ENCODE measurements around the gene ALAS2. TPM values are rescaled to one million over a fixed set of nuclear protein-coding genes. Genes with fewer than 3 reads are reported as not detected.

ALAS2 gene
- total RNA-seq, 2 experiments from 2014 or later, result not detected

DNA sequence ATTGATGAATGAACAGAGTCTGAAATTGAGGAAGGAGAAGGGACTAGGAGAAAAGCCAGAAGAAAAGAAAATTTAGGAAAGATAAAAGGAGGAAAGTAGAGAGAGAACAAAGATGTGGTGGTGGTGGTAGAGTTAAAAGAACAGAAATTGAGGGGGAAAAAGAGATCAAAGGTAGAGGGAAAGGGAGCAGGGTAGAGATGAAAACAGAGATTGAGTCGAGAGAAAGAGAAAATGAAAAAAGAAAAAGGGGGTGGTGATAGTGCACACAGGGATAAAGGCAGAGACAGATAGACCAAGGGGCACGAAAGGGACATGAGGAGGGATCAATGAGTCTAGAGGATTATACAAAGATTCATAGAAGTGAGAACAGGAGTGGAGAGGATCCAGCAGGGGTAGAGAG lies 3.9 kb downstream of the ALAS2 start:
- no peak overlapping the region for H3K4me3 Mint-ChIP-seq
- no peak overlapping the region for H3K27ac Mint-ChIP-seq
- DNase-seq, result no peak
- no peaks in the 10 kb centered on the region for H3K4me1 Mint-ChIP-seq
- no peaks in the 10 kb centered on the region for H3K9me3 Mint-ChIP-seq
- no peaks in the 10 kb centered on the region for H3K36me3 Mint-ChIP-seq (ENCODE audit: low read depth)
- H3K27me3 Mint-ChIP-seq, result no peaks in the 10 kb centered on the region
- CTCF ChIA-PET, result no interaction called here
- POLR2A ChIA-PET, result no interaction called here

DNA sequence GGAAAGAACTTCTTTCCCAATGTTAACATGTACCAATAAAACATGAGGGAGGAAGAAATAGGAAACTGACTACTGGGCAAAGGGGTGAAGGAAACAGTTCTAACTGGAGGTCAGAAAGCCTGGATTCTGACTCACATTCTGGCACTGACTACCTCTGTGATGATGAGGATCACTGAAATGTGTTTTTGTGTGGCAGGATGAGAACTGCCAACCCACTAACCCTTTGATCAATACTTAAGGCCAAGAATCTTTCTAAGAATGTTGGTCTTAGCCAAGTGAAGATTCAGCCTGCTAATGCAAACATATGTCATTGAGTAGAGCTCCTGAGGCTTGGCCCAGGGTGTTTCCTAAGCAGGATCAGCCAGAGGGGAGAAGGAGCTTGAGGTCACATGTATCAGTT lies 4.6 kb downstream of the ALAS2 start:
- Mint-ChIP-seq H3K27me3 (no peaks in the 10 kb centered on the region), H3K9me3 (no peaks in the 10 kb centered on the region), H3K4me3 (no peak overlapping the region), H3K36me3 (ENCODE audit: low read depth) (no peaks in the 10 kb centered on the region), H3K27ac (no peak overlapping the region), H3K4me1 (no peaks in the 10 kb centered on the region)
- no peak for DNase-seq
- ChIA-PET CTCF (no interaction called here), POLR2A (no interaction called here)

DNA sequence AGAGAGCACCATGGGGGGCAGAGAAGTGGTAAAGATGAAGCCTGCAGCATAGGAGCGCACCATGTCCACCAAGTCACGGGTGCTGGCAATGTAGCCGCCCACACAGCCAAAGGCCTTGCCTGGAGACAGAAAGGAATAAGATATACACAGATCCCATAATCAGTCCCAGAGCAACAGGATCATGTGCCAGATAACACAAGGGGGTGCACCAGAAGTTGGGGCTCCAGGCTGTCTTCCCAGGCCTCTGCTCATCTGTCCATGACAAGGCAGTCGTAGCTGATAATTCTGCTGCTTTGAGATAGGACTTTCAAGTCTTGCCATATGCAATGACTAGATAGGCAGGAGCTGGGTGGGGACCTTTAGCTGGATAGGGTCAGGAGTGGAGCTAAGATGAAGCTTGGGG lies 15.9 kb downstream of the ALAS2 start:
- Mint-ChIP-seq H3K27ac (no peak overlapping the region), H3K27me3 (no peaks in the 10 kb centered on the region), H3K36me3 (ENCODE audit: low read depth) (no peaks in the 10 kb centered on the region), H3K4me1 (no peaks in the 10 kb centered on the region), H3K4me3 (no peak overlapping the region), H3K9me3 (no peaks in the 10 kb centered on the region)
- CTCF ChIA-PET, result no interaction called here
- POLR2A ChIA-PET, result no interaction called here
- no peak for DNase-seq

DNA sequence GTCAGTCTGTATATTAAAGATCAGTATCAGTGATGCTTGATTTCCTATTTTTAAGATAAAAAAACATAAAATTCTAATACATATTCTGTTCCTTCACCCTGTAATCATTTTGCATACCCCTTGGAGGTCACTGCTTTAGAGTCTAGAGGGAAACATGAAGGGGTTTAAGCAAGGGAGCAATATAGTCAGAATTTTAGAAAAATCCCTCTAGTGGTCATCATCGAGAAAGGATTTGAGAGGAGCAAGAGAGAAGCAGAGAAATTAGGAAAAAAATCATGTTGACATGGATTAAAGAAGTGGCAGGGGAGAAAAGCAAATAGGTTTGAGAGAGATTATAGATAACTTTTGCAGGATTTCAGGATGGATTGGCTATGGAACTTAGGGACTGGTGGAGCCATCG lies 19.5 kb downstream of the ALAS2 start:
- Mint-ChIP-seq H3K27ac (no peak overlapping the region), H3K9me3 (no peaks in the 10 kb centered on the region), H3K27me3 (no peaks in the 10 kb centered on the region), H3K4me1 (peaks cover 6% of the 10 kb centered on the region), H3K36me3 (ENCODE audit: low read depth) (peaks cover 11% of the 10 kb centered on the region), H3K4me3 (no peak overlapping the region)
- POLR2A ChIA-PET, result no interaction called here
- CTCF ChIA-PET, result no interaction called here
- no peak for DNase-seq

DNA sequence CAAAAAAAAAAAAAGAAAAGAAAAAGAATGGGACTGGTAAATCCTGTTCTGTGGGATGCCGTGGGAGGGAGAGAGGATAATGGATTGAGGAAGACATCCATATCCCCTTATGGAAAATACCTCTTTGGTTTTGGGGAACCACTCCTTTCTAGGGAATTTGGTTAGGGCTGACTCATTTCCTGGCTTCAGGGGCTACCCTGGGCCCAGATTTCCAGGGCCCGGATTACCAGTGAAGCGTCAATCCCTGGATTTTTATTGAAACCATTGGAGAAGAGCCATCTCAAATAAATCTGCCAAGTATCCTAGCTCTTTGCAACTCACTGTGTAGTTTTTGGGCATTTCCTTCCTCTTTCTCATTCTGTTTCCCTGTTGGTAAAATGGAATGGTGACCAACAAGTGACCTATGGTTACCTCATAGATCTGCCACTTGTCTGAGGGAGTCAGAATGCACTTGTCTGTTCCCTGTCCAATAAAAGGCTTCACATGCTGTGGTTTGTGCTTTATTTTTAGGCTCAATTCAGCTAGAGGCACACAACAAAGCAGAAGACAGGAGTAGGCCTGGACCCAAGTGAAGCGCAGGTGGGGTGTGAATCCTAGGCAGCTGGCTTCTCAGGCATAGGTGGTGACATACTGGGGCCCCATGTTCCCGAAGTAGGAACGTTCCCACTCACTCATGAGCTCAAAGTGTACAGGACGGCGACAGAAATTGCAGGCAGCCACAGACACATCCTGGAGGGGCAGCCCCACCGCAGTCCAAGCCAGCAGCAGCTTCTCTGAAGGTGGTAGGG lies 22.0 kb downstream of the ALAS2 start:
- Mint-ChIP-seq H3K27me3 (no peaks in the 10 kb centered on the region), H3K4me1 (peaks cover 8% of the 10 kb centered on the region), H3K36me3 (ENCODE audit: low read depth) (peaks cover 32% of the 10 kb centered on the region), H3K27ac (no peak overlapping the region), H3K9me3 (no peaks in the 10 kb centered on the region), H3K4me3 (no peak overlapping the region)
- CTCF ChIA-PET, result interaction anchor here (0.8 kb wide), 1 partner anchor 111 kb away, joined by 3 read pairs; no protein-coding TSS in a partner anchor
- no peak for DNase-seq
- POLR2A ChIA-PET, result interaction anchor here (1.2 to 2.2 kb wide), 2 partner anchors 9 to 1225 kb away, joined by 3 to 11 read pairs; partner anchors contain the start of gene APEX2

DNA sequence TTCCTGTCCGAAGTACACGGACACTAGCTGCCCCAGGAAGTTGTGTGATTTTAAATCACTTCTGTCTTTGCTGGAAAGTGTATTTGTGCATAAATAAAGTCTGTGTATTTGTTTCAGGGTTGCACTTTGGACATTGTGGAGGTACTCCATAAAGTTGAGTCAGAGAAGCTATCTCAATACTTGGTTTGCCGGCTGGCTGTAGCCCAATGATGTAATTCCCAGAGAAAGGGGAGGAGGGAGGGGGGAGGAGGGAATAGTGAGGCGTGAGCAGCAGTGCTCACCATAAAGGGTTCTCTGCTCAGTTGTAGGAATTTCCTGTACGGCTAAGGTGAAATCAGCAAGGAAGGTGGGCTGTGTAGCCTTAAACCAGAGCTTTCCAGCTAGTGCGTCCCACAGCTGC lies 23.1 kb downstream of the ALAS2 start:
- POLR2A ChIA-PET, result no interaction called here
- Mint-ChIP-seq H3K27ac (no peak overlapping the region), H3K27me3 (no peaks in the 10 kb centered on the region), H3K9me3 (no peaks in the 10 kb centered on the region), H3K4me1 (peaks cover 16% of the 10 kb centered on the region), H3K36me3 (ENCODE audit: low read depth) (peaks cover 36% of the 10 kb centered on the region), H3K4me3 (no peak overlapping the region)
- CTCF ChIA-PET, result interaction anchor here (0.8 kb wide), 1 partner anchor 112 kb away, joined by 3 read pairs; no protein-coding TSS in a partner anchor
- DNase-seq, result no peak

DNA sequence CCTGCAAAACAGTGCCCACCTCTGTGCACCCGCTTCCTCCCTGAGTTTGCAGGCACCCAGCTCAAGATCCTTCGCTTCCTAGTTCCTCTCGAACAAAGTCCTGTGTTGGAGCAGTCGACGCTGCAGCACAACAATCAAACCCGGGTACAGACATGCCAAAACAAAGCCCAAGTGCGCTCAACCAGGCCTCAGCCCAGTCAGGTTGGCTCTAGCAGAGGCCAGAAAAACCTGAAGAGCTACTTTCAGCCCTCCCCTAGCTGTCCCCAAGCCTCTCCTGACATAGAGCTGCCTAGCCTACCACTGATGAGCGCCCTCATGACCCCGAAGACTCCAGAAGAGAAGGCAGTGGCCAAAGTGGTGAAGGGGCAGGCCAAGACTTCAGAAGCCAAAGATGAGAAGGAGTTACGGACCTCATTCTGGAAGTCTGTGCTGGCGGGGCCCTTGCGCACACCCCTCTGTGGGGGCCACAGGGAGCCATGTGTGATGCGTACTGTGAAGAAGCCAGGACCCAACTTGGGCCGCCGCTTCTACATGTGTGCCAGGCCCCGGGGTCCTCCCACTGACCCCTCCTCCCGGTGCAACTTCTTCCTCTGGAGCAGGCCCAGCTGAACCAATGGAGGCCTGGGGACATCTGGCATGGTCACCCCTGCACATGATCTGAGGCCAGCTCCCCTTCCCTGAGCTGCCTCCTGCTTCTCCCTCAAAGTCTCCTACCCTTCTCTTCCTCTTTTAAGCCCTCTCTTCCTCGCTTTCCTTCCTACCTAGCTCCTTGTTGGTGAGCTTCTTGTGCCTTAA lies 23.8 kb downstream of the ALAS2 start:
- peaks cover 23% of the 10 kb centered on the region for H3K4me1 Mint-ChIP-seq
- no peak overlapping the region for H3K27ac Mint-ChIP-seq
- no peak overlapping the region for H3K4me3 Mint-ChIP-seq
- ChIA-PET CTCF (no interaction called here), POLR2A (no interaction called here)
- no peaks in the 10 kb centered on the region for H3K27me3 Mint-ChIP-seq
- no peak for DNase-seq
- peaks cover 43% of the 10 kb centered on the region for H3K36me3 Mint-ChIP-seq (ENCODE audit: low read depth)
- H3K9me3 Mint-ChIP-seq, result no peaks in the 10 kb centered on the region

DNA sequence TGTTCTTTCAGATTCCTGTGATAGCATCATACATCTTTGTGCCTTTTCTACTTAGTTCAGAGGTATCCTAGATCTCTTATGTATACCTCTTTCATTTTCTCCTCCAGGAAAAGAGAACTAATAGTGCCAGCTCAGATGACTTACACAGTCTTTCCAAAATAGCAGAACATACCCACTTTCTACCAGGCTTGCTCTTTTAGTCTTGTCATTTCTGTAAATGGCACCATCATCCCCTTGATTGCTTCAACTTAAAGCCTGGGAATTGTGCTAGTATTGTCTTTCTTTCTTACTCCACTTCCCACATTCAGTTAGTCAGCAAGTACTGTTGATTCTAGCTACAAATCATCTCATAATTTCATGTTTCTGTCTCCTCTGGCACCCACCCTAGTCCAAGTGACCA lies 25.5 kb downstream of the ALAS2 start:
- peaks cover 33% of the 10 kb centered on the region for H3K4me1 Mint-ChIP-seq
- CTCF ChIA-PET, result no interaction called here
- H3K9me3 Mint-ChIP-seq, result no peaks in the 10 kb centered on the region
- no peak overlapping the region for H3K27ac Mint-ChIP-seq
- DNase-seq, result no peak
- H3K36me3 Mint-ChIP-seq (ENCODE audit: low read depth), result peaks cover 50% of the 10 kb centered on the region
- no peaks in the 10 kb centered on the region for H3K27me3 Mint-ChIP-seq
- POLR2A ChIA-PET, result no interaction called here
- no peak overlapping the region for H3K4me3 Mint-ChIP-seq

DNA sequence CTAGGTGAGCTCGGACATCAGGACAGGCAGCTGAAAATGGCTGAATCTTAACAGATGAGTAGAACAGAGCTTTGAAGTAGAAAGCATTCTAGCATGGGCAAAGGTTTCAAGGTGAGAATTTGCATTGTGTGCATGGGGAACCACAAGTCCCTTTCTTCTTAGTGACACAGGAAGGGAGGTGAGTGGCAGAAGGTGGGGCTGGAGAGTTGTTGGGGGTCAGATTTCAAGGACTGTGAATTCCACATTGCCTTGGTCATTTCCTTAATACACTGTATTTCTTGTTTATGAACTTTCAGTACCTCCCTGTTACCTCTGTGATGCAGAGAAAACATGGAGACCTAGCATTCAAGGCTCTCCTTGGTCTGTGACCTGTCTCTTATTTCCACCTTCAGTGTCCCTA lies 26.5 kb downstream of the ALAS2 start:
- H3K4me1 Mint-ChIP-seq, result peaks cover 36% of the 10 kb centered on the region
- H3K4me3 Mint-ChIP-seq, result no peak overlapping the region
- ChIA-PET CTCF (no interaction called here), POLR2A (no interaction called here)
- no peak overlapping the region for H3K27ac Mint-ChIP-seq
- DNase-seq, result no peak
- no peaks in the 10 kb centered on the region for H3K27me3 Mint-ChIP-seq
- no peaks in the 10 kb centered on the region for H3K9me3 Mint-ChIP-seq
- H3K36me3 Mint-ChIP-seq (ENCODE audit: low read depth), result peaks cover 52% of the 10 kb centered on the region

DNA sequence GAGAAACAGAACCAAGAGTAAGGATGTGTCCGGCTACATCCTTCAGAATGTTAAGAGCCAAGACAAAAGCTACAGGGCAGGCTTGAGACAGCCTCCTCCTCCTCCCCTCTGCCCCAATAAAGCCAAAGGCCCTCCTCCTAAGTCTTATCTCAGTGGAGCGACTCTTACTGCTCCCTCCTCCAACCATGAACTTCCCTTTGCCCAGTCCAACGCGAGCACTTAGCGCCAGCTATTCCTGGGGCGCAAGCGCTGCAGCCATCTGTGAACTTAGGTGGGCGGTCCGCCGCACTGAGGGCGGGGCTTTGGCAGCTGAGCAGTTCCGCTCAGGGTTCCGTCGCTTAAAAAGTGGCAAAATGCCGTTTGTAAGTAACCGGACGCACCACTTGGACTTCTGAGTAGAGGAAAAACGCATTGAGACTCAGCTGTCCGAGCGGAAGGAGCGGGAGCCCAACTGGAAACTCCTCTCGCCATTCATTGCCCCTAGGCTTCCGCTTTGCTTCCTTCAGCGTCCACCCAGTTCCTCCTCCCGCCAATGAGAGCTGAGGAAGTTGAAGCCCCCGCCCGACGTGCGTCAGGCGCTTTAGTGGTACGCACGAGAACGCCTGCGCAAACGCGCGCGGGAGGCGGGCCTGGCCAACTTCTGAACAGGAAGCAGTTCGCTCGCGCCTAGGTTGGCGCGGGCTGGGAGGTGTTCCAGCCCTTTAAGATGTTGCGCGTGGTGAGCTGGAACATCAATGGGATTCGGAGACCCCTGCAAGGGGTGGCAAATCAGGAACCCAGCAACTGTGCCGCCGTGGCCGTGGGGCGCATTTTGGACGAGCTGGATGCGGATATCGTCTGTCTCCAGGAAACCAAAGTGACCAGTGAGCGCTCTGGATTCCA lies 30.8 kb downstream of the ALAS2 start, which contains the start of gene APEX2:
APEX2 (plus strand) TSS at position 647 of the 882 bp plus-strand sequence; CDS start at position 707, 60 bp downstream.
- POLR2A ChIA-PET, result interaction anchor here (0.8 to 3.1 kb wide), 15 partner anchors 9 to 1316 kb away, joined by 3 to 12 read pairs (median 8); partner anchors contain the start of genes FAM120C, GNL3L, MAGEH1 and PHF8
- CTCF ChIA-PET, result interaction anchor here (0.6 to 1.5 kb wide), 5 partner anchors 13 to 1687 kb away, joined by 3 to 6 read pairs (median 4); no protein-coding TSS in a partner anchor
- Mint-ChIP-seq H3K9me3 (no peaks in the 10 kb centered on the region), H3K4me3 (peak within 1 kb of the TSS; percentile 97), H3K27ac (peak within 1 kb of the TSS; percentile 90), H3K4me1 (peaks cover 31% of the 10 kb centered on the region), H3K36me3 (ENCODE audit: low read depth) (peaks cover 31% of the 10 kb centered on the region), H3K27me3 (no peaks in the 10 kb centered on the region)
- DNase-seq, result peak; percentile 90

DNA sequence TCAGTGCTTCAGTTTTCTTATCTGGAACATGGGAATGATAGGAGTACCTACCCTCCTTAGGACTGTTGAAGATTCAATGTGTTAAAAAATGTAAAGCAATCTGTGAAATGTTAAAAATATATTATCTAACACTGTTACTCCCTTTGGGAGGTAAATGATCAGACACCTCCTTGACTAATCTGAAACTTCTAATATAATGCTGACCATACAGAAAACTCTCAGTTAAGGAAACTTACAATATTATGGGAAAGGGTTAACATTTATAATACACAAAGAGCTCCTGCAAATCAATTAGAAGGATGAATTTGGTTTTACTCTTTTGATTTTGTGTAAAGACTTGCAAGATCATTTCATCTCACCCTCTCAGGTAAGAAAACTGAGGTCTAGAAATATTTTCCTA lies 35.2 kb downstream of the ALAS2 start:
- Mint-ChIP-seq H3K27ac (no peak overlapping the region), H3K4me3 (no peak overlapping the region), H3K36me3 (ENCODE audit: low read depth) (peaks cover 6% of the 10 kb centered on the region), H3K27me3 (no peaks in the 10 kb centered on the region), H3K4me1 (peaks cover 4% of the 10 kb centered on the region), H3K9me3 (no peaks in the 10 kb centered on the region)
- POLR2A ChIA-PET, result no interaction called here
- CTCF ChIA-PET, result no interaction called here
- DNase-seq, result no peak

DNA sequence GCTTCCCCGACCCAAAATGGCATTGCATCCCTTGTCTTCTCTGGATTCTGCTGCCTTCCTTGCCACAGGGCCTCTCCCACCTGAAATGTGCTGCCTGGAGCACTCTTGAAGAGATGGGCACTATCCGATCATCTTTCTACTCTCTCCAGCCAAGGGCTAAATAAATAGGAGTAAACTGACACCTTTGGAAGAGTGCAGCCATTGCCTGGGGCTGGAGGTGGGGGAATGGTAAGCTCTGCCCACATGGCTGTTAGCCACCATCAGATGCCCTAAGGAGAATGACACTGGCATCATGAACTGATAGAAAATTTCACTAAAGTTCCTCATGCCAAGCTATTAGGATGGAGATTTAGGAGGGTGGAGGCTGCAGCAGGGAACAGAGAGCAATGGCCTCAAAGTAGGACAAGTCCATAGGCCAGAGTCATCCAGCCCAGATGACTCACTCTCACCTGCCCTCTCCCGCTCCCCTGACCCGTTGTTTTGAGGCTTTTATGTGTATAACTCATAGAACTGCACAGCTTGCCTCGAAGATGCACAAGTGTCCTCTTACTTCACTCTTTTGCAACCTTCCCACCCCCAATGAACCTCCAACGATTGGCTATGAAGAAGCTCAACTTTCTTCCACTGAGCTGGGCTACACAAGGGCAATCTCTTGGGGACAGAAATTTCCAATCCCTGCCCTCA lies 36.0 kb downstream of the ALAS2 start:
- no peak for DNase-seq
- H3K36me3 Mint-ChIP-seq (ENCODE audit: low read depth), result no peaks in the 10 kb centered on the region
- no peaks in the 10 kb centered on the region for H3K9me3 Mint-ChIP-seq
- peaks cover 4% of the 10 kb centered on the region for H3K4me1 Mint-ChIP-seq
- CTCF ChIA-PET, result no interaction called here
- POLR2A ChIA-PET, result no interaction called here
- H3K4me3 Mint-ChIP-seq, result no peak overlapping the region
- H3K27me3 Mint-ChIP-seq, result no peaks in the 10 kb centered on the region
- no peak overlapping the region for H3K27ac Mint-ChIP-seq

All from activated CD4-positive, alpha-beta memory T cell treated with anti-CD3 and anti-CD28 coated beads, Interleukin-2, amount 10 ng/mL, durations not matched to agents 7 days and 5 days (primary cell).